H1 (cell line): ENCODE measurements around the gene ZNF775. TPM values are rescaled to one million over a fixed set of nuclear protein-coding genes. Genes with fewer than 3 reads are reported as not detected.

Source experiments
- CTCF ChIA-PET: fragments of 300-600 bp; sonication (Branson Sonifier 250); formaldehyde crosslinking; loops from one replicate; lab custom pipeline; 2021; ENCODE audit not compliant: partially characterized antibody; lab: Charles Lee
- POLR2A ChIA-PET: fragments of 300-600 bp; sonication (Branson Sonifier 250); formaldehyde crosslinking; loops from one replicate; lab custom pipeline; 2021; ENCODE audit warnings: inconsistent platforms; ENCODE audit not compliant: partially characterized antibody; lab: Charles Lee
- DNase-seq, 2 experiments: peaks; one replicate each; pipeline versions ENCODE4 v3.0.0 to v3.0.0-alpha.2; 2010 to 2022; ENCODE audit warnings: low spot score in 2 of 2, low read depth in 1 of 2, mixed read lengths in 1 of 2
- FAIRE-seq: peaks from 2 replicates; lab custom pipeline; 2011; peaks lifted over from hg19 to GRCh38; lab: Jason Lieb, UNC
- H2AFZ ChIP-seq: 2 replicates; pipeline ENCODE4 v1.8.1; 2012; ENCODE audit warnings: low read length, inconsistent platforms
- H2AK5ac ChIP-seq: 2 replicates; pipeline ENCODE4 v1.6.1; 2013; ENCODE audit warnings: low read depth, low read length
- H2BK120ac ChIP-seq: replicated peaks from 2 replicates; pipeline ENCODE3; 2013; ENCODE audit warnings: low read depth, low read length, inconsistent platforms
- H2BK12ac ChIP-seq: 2 replicates; pipeline ENCODE4 v1.6.1; 2013; ENCODE audit warnings: low read depth, low read length
- H2BK15ac ChIP-seq: 2 replicates; pipeline ENCODE4 v1.6.1; 2013; ENCODE audit warnings: low read length
- H2BK20ac ChIP-seq: 2 replicates; pipeline ENCODE4 v1.6.1; 2013; ENCODE audit warnings: low read length
- H2BK5ac ChIP-seq: 2 replicates; pipeline ENCODE4 v1.6.1; 2013; ENCODE audit warnings: low read depth, low read length
- H3K14ac ChIP-seq: 2 replicates; pipeline ENCODE4 v1.6.1; 2013; ENCODE audit warnings: inconsistent platforms; ENCODE audit not compliant: insufficient read length
- H3K18ac ChIP-seq: 2 replicates; pipeline ENCODE4 v1.6.1; 2013; ENCODE audit warnings: low read length; ENCODE audit errors: extremely low read depth
- H3K23ac ChIP-seq: 2 replicates; pipeline ENCODE4 v1.6.1; 2013; ENCODE audit warnings: inconsistent platforms; ENCODE audit not compliant: insufficient read length
- H3K23me2 ChIP-seq: 2 replicates; pipeline ENCODE4 v1.6.1; 2013; ENCODE audit warnings: low read depth, low read length
- H3K27ac ChIP-seq: 2 replicates; pipeline ENCODE4 v1.6.1; 2011; ENCODE audit warnings: low read depth, low read length, inconsistent platforms
- H3K27me3 ChIP-seq, 4 experiments: replicated peaks in 1 of 4; 1 replicate in 1 of 4; 2 replicates in 3 of 4; pipeline versions ENCODE4 v1.6.1 to v1.8.1; 2011 to 2013; ENCODE audit warnings: low read length in 3 of 4, mild to moderate bottlenecking in 3 of 4, inconsistent platforms in 2 of 4, mixed read lengths in 2 of 4, moderate library complexity in 1 of 4; ENCODE audit not compliant: control insufficient read depth in 3 of 4, insufficient read depth in 3 of 4; ENCODE audit errors: extremely low read depth in 1 of 4
- H3K36me3 ChIP-seq, 4 experiments: 2 replicates each; pipeline versions ENCODE4 v1.6.1 to v1.8.1; 2011 to 2013; ENCODE audit warnings: mild to moderate bottlenecking in 4 of 4, low read length in 3 of 4, moderate library complexity in 2 of 4, control low read depth in 1 of 4, inconsistent platforms in 1 of 4; ENCODE audit not compliant: insufficient read depth in 4 of 4, control insufficient read depth in 2 of 4
- H3K4ac ChIP-seq: replicated peaks from 2 replicates; pipeline ENCODE3; 2013; ENCODE audit warnings: low read length, low read depth, mixed read lengths, inconsistent platforms; ENCODE audit not compliant: insufficient read length
- H3K4me1 ChIP-seq, 4 experiments: replicated peaks in 1 of 4; 1 replicate in 1 of 4; 2 replicates in 3 of 4; pipeline versions ENCODE4 v1.6.1 to v1.8.1; 2011 to 2013; ENCODE audit warnings: low read length in 3 of 4, inconsistent platforms in 2 of 4, mixed read lengths in 1 of 4; ENCODE audit not compliant: insufficient read depth in 4 of 4, control insufficient read depth in 3 of 4
- H3K4me2 ChIP-seq, 2 experiments: 2 replicates each; pipeline versions ENCODE4 v1.6.1 to v1.8.1; 2011 to 2013; ENCODE audit warnings: low read depth in 2 of 2, low read length in 2 of 2, control low read depth in 1 of 2, inconsistent platforms in 1 of 2, mild to moderate bottlenecking in 1 of 2; ENCODE audit not compliant: insufficient read depth in 1 of 2
- H3K4me3 ChIP-seq, 4 experiments: fragments of 200-600, 300-600 bp in 1 of 4; sonication (generic), shearing (Covaris generic), sonication (Bioruptor Twin) in 1 of 4; 2 replicates each; pipeline versions ENCODE4 v1.5.1 to v1.8.1; 2011 to 2016; ENCODE audit warnings: low read length in 4 of 4, low read depth in 3 of 4, control low read depth in 2 of 4, inconsistent platforms in 2 of 4, mild to moderate bottlenecking in 2 of 4, mixed read lengths in 1 of 4, moderate library complexity in 1 of 4; ENCODE audit not compliant: insufficient read depth in 2 of 4; ENCODE audit errors: extremely low read depth in 1 of 4
- H3K56ac ChIP-seq: replicated peaks from 2 replicates; pipeline ENCODE3; 2013; ENCODE audit warnings: low read depth, mild to moderate bottlenecking, mixed read lengths, low read length, inconsistent platforms; ENCODE audit not compliant: insufficient read length
- H3K79me1 ChIP-seq: 2 replicates; pipeline ENCODE4 v1.6.1; 2013; ENCODE audit warnings: low read depth, low read length, control low read depth
- H3K79me2 ChIP-seq, 2 experiments: 2 replicates each; pipeline versions ENCODE4 v1.6.1 to v1.8.1; 2012 to 2013; ENCODE audit warnings: low read length in 2 of 2, mild to moderate bottlenecking in 2 of 2, inconsistent platforms in 1 of 2; ENCODE audit not compliant: insufficient read depth in 2 of 2, control insufficient read depth in 1 of 2
- H3K9ac ChIP-seq, 4 experiments: replicated peaks in 1 of 4; 1 replicate in 1 of 4; 2 replicates in 3 of 4; pipeline versions ENCODE4 v1.6.1 to v1.8.1; 2011 to 2013; ENCODE audit warnings: low read depth in 3 of 4, low read length in 3 of 4, control low read depth in 2 of 4, mild to moderate bottlenecking in 2 of 4, moderate library complexity in 2 of 4, inconsistent platforms in 1 of 4; ENCODE audit errors: extremely low read depth in 1 of 4
- H3K9me3 ChIP-seq, 2 experiments: 2 replicates each; pipeline versions ENCODE4 v1.6.1 to v1.8.1; 2012 to 2013; ENCODE audit warnings: mild to moderate bottlenecking in 2 of 2, moderate library complexity in 2 of 2, control low read depth in 1 of 2, inconsistent platforms in 1 of 2, low read depth in 1 of 2, low read length in 1 of 2, mixed read lengths in 1 of 2; ENCODE audit not compliant: insufficient read depth in 2 of 2
- H4K20me1 ChIP-seq, 2 experiments: replicated peaks in 1 of 2; 2 replicates each; pipeline versions ENCODE3 to v1.8.1; 2011 to 2013; ENCODE audit warnings: inconsistent platforms in 2 of 2, low read length in 2 of 2, mild to moderate bottlenecking in 1 of 2; ENCODE audit not compliant: insufficient read depth in 2 of 2, control insufficient read depth in 1 of 2
- H4K5ac ChIP-seq: 2 replicates; pipeline ENCODE4 v1.6.1; 2013; ENCODE audit warnings: low read length, low read depth, mixed read lengths, inconsistent platforms; ENCODE audit not compliant: insufficient read length
- H4K8ac ChIP-seq: 2 replicates; pipeline ENCODE4 v1.8.0; 2013; ENCODE audit warnings: mild to moderate bottlenecking, moderate library complexity, low read length, inconsistent platforms; ENCODE audit not compliant: insufficient read depth; ENCODE audit errors: extremely low read depth
- H4K91ac ChIP-seq: replicated peaks from 2 replicates; pipeline ENCODE3; 2013; ENCODE audit warnings: low read length, mixed read lengths, inconsistent platforms; ENCODE audit not compliant: insufficient read length
- ASH2L ChIP-seq: fragments of 200-600, 300-600 bp; sonication (generic); IDR thresholded peaks from one replicate; pipeline ENCODE4 v1.7.1; 2017; ENCODE audit warnings: low read length
- CTBP2 ChIP-seq: IDR thresholded peaks from 2 replicates; pipeline ENCODE4 v1.7.0; 2011; ENCODE audit warnings: borderline replicate concordance, mild to moderate bottlenecking, moderate library complexity, mixed read lengths, low read length; ENCODE audit not compliant: insufficient read depth, insufficient read length
- HDAC2 ChIP-seq, 2 experiments: fragments of 300-600 bp in 1 of 2; sonication (generic) in 1 of 2; IDR thresholded peaks; 2 replicates each; pipeline ENCODE4 v1.6.1; 2011 to 2012; ENCODE audit warnings: low read depth in 2 of 2, low read length in 2 of 2, mild to moderate bottlenecking in 2 of 2, moderate library complexity in 2 of 2, borderline replicate concordance in 1 of 2, inconsistent platforms in 1 of 2
- MAFK ChIP-seq: IDR thresholded peaks from 2 replicates; pipeline ENCODE4 v1.6.1; 2012; ENCODE audit warnings: low read depth, mild to moderate bottlenecking, improper control_type of control experiment, low read length
- PHF8 ChIP-seq: fragments of 200-600 bp; sonication (generic); conservative IDR thresholded peaks from 2 replicates; pipeline ENCODE4 v1.7.1; 2012; ENCODE audit warnings: low read depth, mild to moderate bottlenecking, inconsistent platforms, low read length, moderate library complexity
- POLR2AphosphoS5 ChIP-seq: IDR thresholded peaks from 2 replicates; pipeline ENCODE4 v1.6.1; 2011; ENCODE audit warnings: low read depth, low read length
- RNF2 ChIP-seq: fragments of 200-900, 300-1000 bp; sonication (generic); IDR thresholded peaks from 2 replicates; pipeline ENCODE4 v1.7.1; 2016; ENCODE audit warnings: borderline replicate concordance, low read depth, mild to moderate bottlenecking, antibody characterized with exemption, low read length; ENCODE audit not compliant: poor library complexity, severe bottlenecking; ENCODE audit errors: missing control alignments
- SIN3A ChIP-seq, 2 experiments: IDR thresholded peaks in 1 of 2; conservative IDR thresholded peaks in 1 of 2; 2 replicates each; pipeline ENCODE4 v1.6.1; 2011 to 2012; ENCODE audit warnings: low read length in 2 of 2, improper control_type of control experiment in 1 of 2, low read depth in 1 of 2, mild to moderate bottlenecking in 1 of 2
- SUZ12 ChIP-seq: fragments of 200-600 bp; sonication (generic); IDR thresholded peaks from 2 replicates; pipeline ENCODE4 v1.6.1; 2012; ENCODE audit warnings: mild to moderate bottlenecking, inconsistent platforms, low read length, moderate library complexity, mixed read lengths
- TAF1 ChIP-seq: IDR thresholded peaks from 2 replicates; pipeline ENCODE4 v1.6.1; 2011; ENCODE audit warnings: mild to moderate bottlenecking, low read depth, low read length
- TAF7 ChIP-seq: optimal IDR thresholded peaks from 2 replicates; pipeline ENCODE3; 2011; ENCODE audit warnings: low read depth, mild to moderate bottlenecking, inconsistent platforms, low read length, moderate library complexity, borderline replicate concordance
- WGBS, 2 experiments: shearing (Covaris generic) in 1 of 2; methylation state at CpG; one replicate each; pipeline versions ENCODE4 v1.1.6 to v1.1.7; 2013 to 2015; ENCODE audit warnings: low lambda C conversion rate in 2 of 2, mixed read lengths in 2 of 2, inconsistent platforms in 1 of 2, low coverage in 1 of 2, missing lambda C conversion rate in 1 of 2; ENCODE audit not compliant: insufficient replicate concordance in 2 of 2, insufficient coverage in 1 of 2, insufficient read length in 1 of 2; ENCODE audit errors: extremely low coverage in 1 of 2, missing lambda C conversion rate in 1 of 2; 5-methylcytosine and 5-hydroxymethylcytosine counted together
- polyA plus RNA-seq, 7 experiments: library from polyadenylated mRNA; depleted of rRNA in 3 of 7; stranded (reverse) in 5 of 7; unstranded in 2 of 7; fragments of >200 nt in 5 of 7; fragments of 200-250 nt in 2 of 7; gene quantifications; 1 replicate in 5 of 7; 2 replicates in 1 of 7; 4 replicates in 1 of 7; pipeline versions ENCODE4 v1.2.1 to v1.2.3, GENCODE V29; 2011 to 2013; ENCODE audit warnings: missing spikeins in 2 of 7, mixed read lengths in 2 of 7
- total RNA-seq: library from RNA; stranded (reverse); fragmentation: NEBNext Ultra II Directional; extraction: Animal tissue kit (Norgen Biotek cat#: 25700); gene quantifications from 2 replicates; pipeline ENCODE4 v1.2.1, GENCODE V29; 2021

ZNF775 gene
- total and polyA plus RNA-seq, 2 of the 8 experiments (the other 6 are each of a cell fraction or from before 2014, with no cell fraction given): 13.6 to 21.5 TPM

DNA sequence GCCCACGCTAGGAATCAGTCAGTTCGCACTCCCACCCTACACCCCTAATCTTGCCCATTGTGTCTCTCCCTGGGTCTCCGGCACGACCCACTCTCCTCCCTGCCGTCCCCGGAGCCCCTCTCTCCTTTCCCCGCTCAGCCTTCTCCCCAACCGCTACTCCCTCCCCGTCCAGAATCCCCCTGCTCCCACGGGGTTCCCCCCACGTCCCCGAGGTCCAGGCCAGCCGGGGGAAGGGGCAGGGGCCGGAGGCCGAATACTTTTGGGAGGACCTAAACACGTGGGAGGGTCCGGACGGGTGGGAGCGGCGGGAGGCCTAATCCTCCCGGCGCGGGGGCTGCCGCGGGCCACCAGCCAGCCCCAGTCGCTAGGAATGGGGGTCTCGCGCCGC is 38.3 kb upstream of the ZNF775 start:
- Histone ChIP-seq H3K4me2 (peak overlapping the region; percentile 95 to 98), H2AFZ (no peak overlapping the region), H2BK15ac (no peak overlapping the region), H3K79me2 (peaks cover 0 to 22% of the 10 kb centered on the region in 2 experiments; a peak in 2 of 4 replicates), H3K56ac (peak overlapping the region; percentile 18), H3K4me3 (peak overlapping the region; percentile 84 to 94 (median 85)), H2BK120ac (no peak overlapping the region), H3K4me1 (peaks cover 9 to 58% (median 32%) of the 10 kb centered on the region in 4 experiments), H3K23ac (no peak overlapping the region), H3K36me3 (peaks cover 0 to 25% (median 6%) of the 10 kb centered on the region in 4 experiments; a peak in 4 of 8 replicates), H2BK5ac (peak overlapping the region; percentile 80; the same call in 1 of the 2 replicates), H3K9ac (peak overlapping the region; percentile 44 to 75 (median 54)), H2BK20ac (no peak overlapping the region; the same call in 1 of the 2 replicates), H3K27me3 (peaks cover 0 to 26% (median 20%) of the 10 kb centered on the region in 4 experiments; a peak in 6 of 7 replicates), H3K79me1 (peaks cover 6% of the 10 kb centered on the region), H3K23me2 (peaks cover 17% of the 10 kb centered on the region), H3K18ac (peak overlapping the region; percentile 66), H2AK5ac (no peak overlapping the region), H2BK12ac (no peak overlapping the region), H3K27ac (no peak overlapping the region), H4K20me1 (peaks cover 9 to 18% of the 10 kb centered on the region in 2 experiments), H3K4ac (peak overlapping the region; percentile 73), H4K5ac (no peak overlapping the region), H3K9me3 (peaks cover 0 to 11% of the 10 kb centered on the region in 2 experiments; a peak in 2 of 4 replicates), H3K14ac (no peak overlapping the region), H4K8ac (peak overlapping the region; percentile 73), H4K91ac (peak overlapping the region; percentile 44)
- DNase-seq (no peak), FAIRE-seq (no peak)
- ChIA-PET POLR2A (interaction anchor here (1.3 to 7.6 kb wide), 7 partner anchors 9 to 77 kb away, joined by 3 to 76 read pairs (median 9); partner anchors contain the start of gene REPIN1), CTCF (interaction anchor here (0.6 to 1.7 kb wide), 5 partner anchors 15 to 404 kb away, joined by 3 to 5 read pairs (median 4); no protein-coding TSS in a partner anchor)
- 0% methylated on average over 6 of the region's 29 CpGs; no CpG with 5 or more reads in 1 of the 2 experiments for WGBS, 2 experiments
- no peak; a peak in 1 of 4 replicates for TF ChIP-seq SIN3A (conservative IDR thresholded peaks at IDR 0.05 in 1 of 2, IDR thresholded peaks at IDR 0.05 in 1 of 2; ENCODE audit: low read depth in 1 of 2, low read length in 2 of 2)
- TF ChIP-seq CTBP2: no peak
- TF ChIP-seq PHF8: 0 out of 2 replicates have a peak, but pooled peaks have one; percentile 19
- TF ChIP-seq ASH2L: peak; percentile 32
- no peak for TF ChIP-seq MAFK
- TF ChIP-seq TAF7: no peak
- 0 out of 4 replicates have a peak, but pooled peaks of 1 of the 2 experiments have one; percentile 12 for TF ChIP-seq HDAC2 (IDR thresholded peaks at IDR 0.05; ENCODE audit: borderline replicate concordance in 1 of 2, low read depth in 2 of 2, low read length in 2 of 2)
- no peak for TF ChIP-seq RNF2
- 0 out of 2 replicates have a peak, but pooled peaks have one; percentile 3 for TF ChIP-seq TAF1
- TF ChIP-seq POLR2AphosphoS5: no peak
- TF ChIP-seq SUZ12: no peak
